MM.1S (cell line): ENCODE results near the gene ERO1B.

Source experiments
- DNase-seq: peaks from one replicate; pipeline ENCODE4 v3.0.0-alpha.2; 2015
- H2AFZ ChIP-seq: fragments of 300-600 bp; sonication (generic); 2 replicates; pipeline ENCODE4 v1.6.0; 2016; ENCODE audit warnings: antibody characterized with exemption, low read length
- H3F3A ChIP-seq: fragments of 300-600 bp; sonication (generic); 2 replicates; pipeline ENCODE4 v1.6.1; 2016; ENCODE audit warnings: mild to moderate bottlenecking, antibody characterized with exemption, low read length, moderate library complexity, mixed read lengths; ENCODE audit not compliant: insufficient read depth
- H3K27ac ChIP-seq: fragments of 300-600 bp; sonication (generic); 2 replicates; pipeline ENCODE4 v1.5.1; 2016; ENCODE audit warnings: mild to moderate bottlenecking, low read length
- H3K27me3 ChIP-seq: fragments of 300-600 bp; sonication (generic); replicated peaks from 2 replicates; pipeline ENCODE4 v1.6.0; 2016; ENCODE audit warnings: low read length; ENCODE audit not compliant: insufficient read depth
- H3K36me3 ChIP-seq: fragments of 300-600 bp; sonication (generic); replicated peaks from 2 replicates; pipeline ENCODE4 v1.6.1; 2016; ENCODE audit warnings: mild to moderate bottlenecking, low read length, mixed read lengths; ENCODE audit not compliant: insufficient read depth
- H3K4me1 ChIP-seq: fragments of 300-600 bp; sonication (generic); 2 replicates; pipeline ENCODE4 v1.6.1; 2016; ENCODE audit warnings: low read length, mixed read lengths
- H3K4me2 ChIP-seq: fragments of 300-600 bp; sonication (generic); 2 replicates; pipeline ENCODE4 v1.6.0; 2016; ENCODE audit warnings: low read depth, low read length
- H3K4me3 ChIP-seq: fragments of 300-600 bp; sonication (generic); 2 replicates; pipeline ENCODE4 v1.5.1; 2016; ENCODE audit warnings: low read length, mixed read lengths
- H3K79me2 ChIP-seq: fragments of 300-600 bp; sonication (generic); 2 replicates; pipeline ENCODE4 v1.6.1; 2016; ENCODE audit warnings: mixed run types, low read length, mixed read lengths
- H3K9ac ChIP-seq: fragments of 300-600 bp; sonication (generic); 2 replicates; pipeline ENCODE4 v1.6.1; 2016; ENCODE audit warnings: low read length, mixed read lengths
- H3K9me2 ChIP-seq: fragments of 300-600 bp; sonication (generic); replicated peaks from 2 replicates; pipeline ENCODE4 v1.6.1; 2016; ENCODE audit warnings: mild to moderate bottlenecking, low read length, mixed read lengths; ENCODE audit not compliant: insufficient read depth
- H3K9me3 ChIP-seq: fragments of 300-600 bp; sonication (generic); replicated peaks from 2 replicates; pipeline ENCODE4 v1.6.1; 2016; ENCODE audit warnings: mild to moderate bottlenecking, low read length, mixed read lengths; ENCODE audit not compliant: insufficient read depth
- H4K20me1 ChIP-seq: fragments of 300-600 bp; sonication (generic); 2 replicates; pipeline ENCODE4 v1.6.1; 2016; ENCODE audit warnings: mild to moderate bottlenecking, low read length, moderate library complexity, mixed read lengths; ENCODE audit not compliant: insufficient read depth
- CTCF ChIP-seq: fragments of 300-600 bp; sonication (generic); IDR thresholded peaks from 2 replicates; pipeline ENCODE4 v1.5.1; 2016; ENCODE audit warnings: antibody characterized with exemption, low read length, mixed read lengths
- EZH2 ChIP-seq: fragments of 300-600 bp; sonication (generic); optimal IDR thresholded peaks from 2 replicates; pipeline ENCODE3; 2017; ENCODE audit warnings: low read depth, mild to moderate bottlenecking, antibody characterized with exemption, low read length, mixed read lengths
- EZH2phosphoT487 ChIP-seq: fragments of 300-600 bp; sonication (generic); IDR thresholded peaks from 2 replicates; pipeline ENCODE4 v1.6.1; 2018; ENCODE audit warnings: antibody characterized with exemption, low read length

Gene ERO1B

GRCh38 chr1:236311040-236311439, 29.3 kb upstream of the ERO1B start:
- no peak overlapping the region for H3K4me3 ChIP-seq
- no peaks in the 10 kb centered on the region for H3K9me2 ChIP-seq
- no peak overlapping the region for H3K4me2 ChIP-seq
- H3K9me3 ChIP-seq, result no peaks in the 10 kb centered on the region
- no peak overlapping the region for H3K9ac ChIP-seq
- DNase-seq, result no peak
- H4K20me1 ChIP-seq, result no peaks in the 10 kb centered on the region
- H3K27me3 ChIP-seq, result no peaks in the 10 kb centered on the region
- H2AFZ ChIP-seq, result no peak overlapping the region
- H3K79me2 ChIP-seq, result no peaks in the 10 kb centered on the region
- no peaks in the 10 kb centered on the region for H3K36me3 ChIP-seq
- H3K27ac ChIP-seq, result no peak overlapping the region
- TF ChIP-seq CTCF (no peak), EZH2phosphoT487 (no peak), EZH2 (no peak)
- no peaks in the 10 kb centered on the region for H3F3A ChIP-seq
- no peaks in the 10 kb centered on the region for H3K4me1 ChIP-seq

- Histone ChIP-seq H3K9me2 (no peaks in the 10 kb centered on the region), H3K9ac (no peak overlapping the region), H3K36me3 (no peaks in the 10 kb centered on the region), H3K9me3 (no peaks in the 10 kb centered on the region), H4K20me1 (no peaks in the 10 kb centered on the region), H3F3A (no peaks in the 10 kb centered on the region), H3K4me2 (no peak overlapping the region), H3K27me3 (no peaks in the 10 kb centered on the region), H3K27ac (no peak overlapping the region), H2AFZ (no peak overlapping the region), H3K4me3 (no peak overlapping the region), H3K79me2 (no peaks in the 10 kb centered on the region), H3K4me1 (no peaks in the 10 kb centered on the region)
- no peak for TF ChIP-seq EZH2
- no peak for TF ChIP-seq CTCF
- no peak for TF ChIP-seq EZH2phosphoT487
- DNase-seq, result no peak
Measured at GRCh38 chr1:236308827-236309226, 27.1 kb upstream of the ERO1B start.

DNA sequence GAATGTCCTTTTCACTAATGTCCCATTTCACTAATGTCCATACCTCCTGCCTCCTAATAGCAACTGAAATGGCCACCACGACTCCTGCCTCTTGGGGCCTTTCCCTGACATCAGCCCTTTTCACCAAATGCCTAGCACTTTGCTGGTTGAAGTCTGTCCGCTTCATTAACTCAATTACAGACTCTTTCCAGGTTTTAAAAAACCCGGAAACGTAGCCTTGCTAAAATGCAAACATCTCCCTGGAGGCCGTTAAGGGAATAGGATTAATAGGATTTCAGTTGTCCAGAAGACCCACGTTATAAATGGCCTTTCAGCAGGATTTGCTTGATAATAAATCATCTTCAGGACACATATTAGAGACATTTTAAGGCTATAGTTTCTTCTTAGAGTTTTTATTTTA, 25.7 kb upstream of the ERO1B start:
- no peak for DNase-seq
- no peaks in the 10 kb centered on the region for H3K4me1 ChIP-seq
- H3K9me2 ChIP-seq, result no peaks in the 10 kb centered on the region
- no peaks in the 10 kb centered on the region for H3K36me3 ChIP-seq
- no peaks in the 10 kb centered on the region for H3F3A ChIP-seq
- H3K4me2 ChIP-seq, result no peak overlapping the region
- no peak overlapping the region for H3K27ac ChIP-seq
- no peaks in the 10 kb centered on the region for H3K79me2 ChIP-seq
- no peak overlapping the region for H2AFZ ChIP-seq
- no peaks in the 10 kb centered on the region for H3K27me3 ChIP-seq
- no peaks in the 10 kb centered on the region for H3K9me3 ChIP-seq
- no peaks in the 10 kb centered on the region for H4K20me1 ChIP-seq
- no peak overlapping the region for H3K4me3 ChIP-seq
- no peak for TF ChIP-seq CTCF
- H3K9ac ChIP-seq, result no peak overlapping the region

DNA sequence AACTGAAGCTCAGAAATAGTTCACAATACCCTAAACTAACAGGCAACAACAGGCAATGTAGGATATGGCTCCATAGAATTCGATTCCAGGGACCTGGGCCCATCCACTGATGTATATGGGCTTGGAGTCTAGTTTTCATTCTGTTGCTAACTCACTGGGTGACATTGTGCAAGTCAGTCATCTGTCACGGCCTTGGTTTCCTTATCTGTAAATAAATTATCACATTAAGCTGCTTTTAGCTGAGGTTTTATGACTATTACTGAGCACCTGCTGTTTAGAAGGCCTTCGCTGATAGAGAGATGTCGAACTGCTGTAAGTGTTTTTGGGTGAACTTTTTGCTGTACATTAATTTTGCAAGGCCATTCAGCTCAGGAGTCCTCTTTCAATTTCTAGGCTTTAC, 22.9 kb upstream of the ERO1B start:
- Histone ChIP-seq H3K27ac (no peak overlapping the region), H3K79me2 (no peaks in the 10 kb centered on the region), H4K20me1 (no peaks in the 10 kb centered on the region), H3K9me3 (no peaks in the 10 kb centered on the region), H3K9me2 (no peaks in the 10 kb centered on the region), H3K4me2 (no peak overlapping the region), H3K9ac (no peak overlapping the region), H3F3A (no peaks in the 10 kb centered on the region), H3K36me3 (no peaks in the 10 kb centered on the region), H3K4me3 (no peak overlapping the region), H2AFZ (no peak overlapping the region), H3K27me3 (no peaks in the 10 kb centered on the region), H3K4me1 (no peaks in the 10 kb centered on the region)
- TF ChIP-seq EZH2phosphoT487 (no peak), CTCF (no peak), EZH2 (no peak)
- no peak for DNase-seq
